ENCODE results near the gene CDK14. TPM values are rescaled to one million over a fixed set of nuclear protein-coding genes. Genes with fewer than 3 reads are reported as not detected.

CDK14 gene
- total RNA-seq, 1 donor from 2014 or later, result 131 TPM

DNA sequence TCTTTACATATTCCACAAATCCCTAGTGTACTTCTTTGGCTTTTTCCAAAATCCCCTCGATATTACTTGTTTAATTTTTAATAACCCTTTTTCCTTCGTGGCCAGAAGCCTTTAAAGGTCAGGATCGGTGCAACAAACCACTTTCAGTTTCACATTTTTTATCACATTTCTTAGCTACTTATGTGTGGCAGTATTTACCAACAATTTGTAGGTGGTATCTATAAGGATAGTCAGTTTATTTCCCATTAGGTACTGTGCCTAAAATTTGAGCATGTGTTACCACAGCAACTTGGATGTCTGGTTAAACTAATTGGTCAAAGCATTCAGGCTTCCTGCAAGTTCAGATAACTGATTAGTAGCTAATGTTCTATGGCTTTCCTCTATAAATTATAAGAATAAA, 104.9 kb downstream of the CDK14 start:
- Mint-ChIP-seq H3K4me3 (ENCODE audit: unreplicated experiment) (no peak overlapping the region), H3K27me3 (ENCODE audit: unreplicated experiment) (no peaks in the 10 kb centered on the region), H3K27ac (ENCODE audit: unreplicated experiment) (peak overlapping the region; percentile 11), H3K36me3 (ENCODE audit: unreplicated experiment) (peaks cover 15% of the 10 kb centered on the region), H3K4me1 (ENCODE audit: unreplicated experiment) (peaks cover 51% of the 10 kb centered on the region), H3K9me3 (ENCODE audit: unreplicated experiment) (no peaks in the 10 kb centered on the region)
- DNase-seq (ENCODE audit: extremely low spot score, unreplicated experiment), result no peak
- TF ChIP-seq, protein P1, sequence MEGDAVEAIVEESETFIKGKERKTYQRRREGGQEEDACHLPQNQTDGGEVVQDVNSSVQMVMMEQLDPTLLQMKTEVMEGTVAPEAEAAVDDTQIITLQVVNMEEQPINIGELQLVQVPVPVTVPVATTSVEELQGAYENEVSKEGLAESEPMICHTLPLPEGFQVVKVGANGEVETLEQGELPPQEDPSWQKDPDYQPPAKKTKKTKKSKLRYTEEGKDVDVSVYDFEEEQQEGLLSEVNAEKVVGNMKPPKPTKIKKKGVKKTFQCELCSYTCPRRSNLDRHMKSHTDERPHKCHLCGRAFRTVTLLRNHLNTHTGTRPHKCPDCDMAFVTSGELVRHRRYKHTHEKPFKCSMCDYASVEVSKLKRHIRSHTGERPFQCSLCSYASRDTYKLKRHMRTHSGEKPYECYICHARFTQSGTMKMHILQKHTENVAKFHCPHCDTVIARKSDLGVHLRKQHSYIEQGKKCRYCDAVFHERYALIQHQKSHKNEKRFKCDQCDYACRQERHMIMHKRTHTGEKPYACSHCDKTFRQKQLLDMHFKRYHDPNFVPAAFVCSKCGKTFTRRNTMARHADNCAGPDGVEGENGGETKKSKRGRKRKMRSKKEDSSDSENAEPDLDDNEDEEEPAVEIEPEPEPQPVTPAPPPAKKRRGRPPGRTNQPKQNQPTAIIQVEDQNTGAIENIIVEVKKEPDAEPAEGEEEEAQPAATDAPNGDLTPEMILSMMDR (IDR thresholded peaks at IDR 0.05), result no peak

DNA sequence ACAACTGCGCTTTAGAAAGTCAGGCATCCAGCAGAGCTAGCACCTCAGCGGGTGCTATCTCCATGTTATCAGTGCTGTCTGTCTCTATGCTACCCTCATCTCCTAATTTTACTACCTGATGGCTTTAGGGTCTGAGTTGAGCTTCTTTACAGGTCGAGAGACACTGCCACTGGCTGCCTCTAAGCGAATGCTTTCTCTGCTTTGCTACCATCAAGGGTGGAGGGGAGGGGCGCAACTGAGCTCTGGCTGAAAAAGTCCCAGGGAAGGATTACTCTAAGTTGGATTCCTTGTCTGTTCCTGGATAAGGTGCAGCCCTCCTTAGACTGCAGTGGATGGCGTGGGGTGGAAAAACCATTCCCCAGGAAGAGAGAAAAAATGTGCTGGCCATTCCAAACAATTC, 105.7 kb downstream of the CDK14 start:
- H3K4me3 Mint-ChIP-seq (ENCODE audit: unreplicated experiment), result no peak overlapping the region
- peak overlapping the region; percentile 28 for H3K27ac Mint-ChIP-seq (ENCODE audit: unreplicated experiment)
- H3K27me3 Mint-ChIP-seq (ENCODE audit: unreplicated experiment), result no peaks in the 10 kb centered on the region
- TF ChIP-seq, protein P1 (IDR thresholded peaks at IDR 0.05), result no peak
- peaks cover 11% of the 10 kb centered on the region for H3K36me3 Mint-ChIP-seq (ENCODE audit: unreplicated experiment)
- H3K9me3 Mint-ChIP-seq (ENCODE audit: unreplicated experiment), result no peaks in the 10 kb centered on the region
- no peak for DNase-seq (ENCODE audit: extremely low spot score, unreplicated experiment)
- H3K4me1 Mint-ChIP-seq (ENCODE audit: unreplicated experiment), result peaks cover 56% of the 10 kb centered on the region

- no peak overlapping the region for H3K4me3 Mint-ChIP-seq (ENCODE audit: unreplicated experiment)
- H3K9me3 Mint-ChIP-seq (ENCODE audit: unreplicated experiment), result no peaks in the 10 kb centered on the region
- H3K27me3 Mint-ChIP-seq (ENCODE audit: unreplicated experiment), result no peaks in the 10 kb centered on the region
- no peak overlapping the region for H3K27ac Mint-ChIP-seq (ENCODE audit: unreplicated experiment)
- no peak for DNase-seq (ENCODE audit: extremely low spot score, unreplicated experiment)
- H3K36me3 Mint-ChIP-seq (ENCODE audit: unreplicated experiment), result peaks cover 12% of the 10 kb centered on the region
- TF ChIP-seq, protein P1 (IDR thresholded peaks at IDR 0.05), result no peak
- peaks cover 68% of the 10 kb centered on the region for H3K4me1 Mint-ChIP-seq (ENCODE audit: unreplicated experiment)
Measured at GRCh38 chr7:90705391-90706071, 109.4 kb downstream of the CDK14 start.

GRCh38 chr7:90706072-90706716, 110.1 kb downstream of the CDK14 start:
- no peak overlapping the region for H3K4me3 Mint-ChIP-seq (ENCODE audit: unreplicated experiment)
- peaks cover 69% of the 10 kb centered on the region for H3K4me1 Mint-ChIP-seq (ENCODE audit: unreplicated experiment)
- no peaks in the 10 kb centered on the region for H3K27me3 Mint-ChIP-seq (ENCODE audit: unreplicated experiment)
- no peaks in the 10 kb centered on the region for H3K9me3 Mint-ChIP-seq (ENCODE audit: unreplicated experiment)
- H3K27ac Mint-ChIP-seq (ENCODE audit: unreplicated experiment), result peak overlapping the region; percentile 56
- TF ChIP-seq, protein P1 (IDR thresholded peaks at IDR 0.05), result no peak
- H3K36me3 Mint-ChIP-seq (ENCODE audit: unreplicated experiment), result peaks cover 12% of the 10 kb centered on the region
- DNase-seq (ENCODE audit: extremely low spot score, unreplicated experiment), result no peak

DNA sequence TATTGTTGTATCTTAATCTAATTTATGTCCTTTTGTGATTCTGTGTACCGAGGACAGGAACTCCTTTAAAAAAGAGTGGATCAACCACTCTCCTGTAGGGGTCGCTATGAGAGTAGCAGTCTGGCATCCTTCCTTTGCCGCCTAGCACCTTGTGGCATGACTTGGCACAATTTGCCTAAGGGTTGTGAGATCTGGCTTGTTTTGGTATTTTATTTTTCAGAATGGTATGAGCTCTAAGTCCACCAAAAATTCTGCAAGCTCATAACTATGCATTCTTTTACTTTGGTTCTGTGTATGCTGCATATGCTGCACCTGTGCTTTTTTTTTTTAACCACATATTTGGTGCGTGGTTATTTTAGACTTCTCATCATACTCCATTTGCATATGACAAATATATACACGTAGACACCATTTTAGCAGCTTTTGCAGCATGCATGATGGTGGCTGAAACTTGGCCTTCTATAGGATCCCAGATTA, 112.8 kb downstream of the CDK14 start:
- no peaks in the 10 kb centered on the region for H3K27me3 Mint-ChIP-seq (ENCODE audit: unreplicated experiment)
- peaks cover 69% of the 10 kb centered on the region for H3K4me1 Mint-ChIP-seq (ENCODE audit: unreplicated experiment)
- no peaks in the 10 kb centered on the region for H3K9me3 Mint-ChIP-seq (ENCODE audit: unreplicated experiment)
- DNase-seq (ENCODE audit: extremely low spot score, unreplicated experiment), result no peak
- H3K27ac Mint-ChIP-seq (ENCODE audit: unreplicated experiment), result peak overlapping the region; percentile 12
- peaks cover 12% of the 10 kb centered on the region for H3K36me3 Mint-ChIP-seq (ENCODE audit: unreplicated experiment)
- no peak overlapping the region for H3K4me3 Mint-ChIP-seq (ENCODE audit: unreplicated experiment)
- TF ChIP-seq, protein P1 (IDR thresholded peaks at IDR 0.05), result peak; percentile 51

Measured in osteocyte (in vitro differentiated cells).